GM21825 (cell line): ENCODE data around the gene SUPT5H.
"Not testable (repeated sequence)": the region's sequence is repeated elsewhere in the genome, so short reads cannot be mapped to it uniquely, and the experiment has no call there.

ENCODE experiments used
- ATAC-seq: cut with Tn5 transposase; IDR thresholded peaks from one replicate; pipeline ENCODE4 v1.9.1; 2021; ENCODE audit warnings: mild to moderate bottlenecking, moderate library complexity; ENCODE audit not compliant: unreplicated experiment

Gene SUPT5H

DNA sequence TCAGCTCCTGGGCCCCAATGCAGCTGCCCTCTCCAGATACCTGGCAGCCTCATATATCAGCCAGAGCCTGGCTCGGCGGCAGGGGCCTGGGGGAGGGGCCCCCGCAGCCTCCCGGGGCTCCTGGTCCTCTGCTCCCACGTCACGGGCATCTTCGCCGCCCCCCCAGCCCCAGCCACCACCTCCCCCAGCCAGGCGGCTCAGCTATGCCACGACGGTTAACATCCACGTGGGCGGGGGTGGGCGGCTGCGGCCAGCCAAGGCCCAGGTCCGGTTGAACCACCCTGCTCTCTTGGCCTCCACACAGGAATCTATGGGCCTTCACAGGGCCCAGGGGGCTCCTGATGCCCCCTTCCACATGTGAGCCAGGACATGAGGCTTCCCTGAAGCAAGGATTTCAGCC lies 20.4 kb upstream of the SUPT5H start:
- no peak for ATAC-seq

DNA sequence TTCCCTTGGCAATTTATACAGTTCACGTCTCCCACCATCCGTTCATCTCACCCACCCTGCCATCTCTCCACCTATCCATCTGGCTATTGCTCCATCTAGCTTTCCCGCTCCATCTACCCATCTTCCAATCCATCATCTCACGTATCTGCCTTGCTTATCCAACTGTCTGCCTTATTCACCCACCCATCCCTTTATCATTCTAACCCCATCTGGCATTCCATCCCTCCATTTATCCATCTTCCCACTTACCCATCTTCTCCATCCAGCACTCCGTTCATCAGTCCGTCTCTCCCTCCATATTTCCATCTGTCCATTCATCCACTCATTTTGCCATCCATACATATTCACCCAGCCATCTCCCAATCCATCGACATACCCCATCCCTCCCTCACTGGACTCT lies 19.6 kb upstream of the SUPT5H start:
- no peak for ATAC-seq

DNA sequence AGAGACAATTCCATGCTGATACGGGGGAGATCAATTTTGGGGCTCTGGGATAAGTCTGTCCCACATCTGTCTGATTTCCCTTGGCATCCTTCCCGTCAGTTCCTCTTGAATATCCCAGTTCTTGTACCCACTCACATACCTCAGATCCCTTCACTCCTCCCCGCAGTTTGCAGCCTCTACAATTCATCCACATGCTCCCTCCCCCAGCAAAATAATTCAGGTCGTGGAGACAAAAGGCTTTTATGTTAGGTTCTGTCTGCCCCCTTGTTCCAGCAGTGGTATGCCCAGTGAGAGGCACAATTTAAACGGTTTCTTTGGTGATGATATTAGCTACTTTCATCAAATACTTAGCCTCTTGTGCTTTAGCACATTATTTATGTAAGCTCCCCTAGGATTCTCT lies 19.2 kb upstream of the SUPT5H start:
- no peak for ATAC-seq

DNA sequence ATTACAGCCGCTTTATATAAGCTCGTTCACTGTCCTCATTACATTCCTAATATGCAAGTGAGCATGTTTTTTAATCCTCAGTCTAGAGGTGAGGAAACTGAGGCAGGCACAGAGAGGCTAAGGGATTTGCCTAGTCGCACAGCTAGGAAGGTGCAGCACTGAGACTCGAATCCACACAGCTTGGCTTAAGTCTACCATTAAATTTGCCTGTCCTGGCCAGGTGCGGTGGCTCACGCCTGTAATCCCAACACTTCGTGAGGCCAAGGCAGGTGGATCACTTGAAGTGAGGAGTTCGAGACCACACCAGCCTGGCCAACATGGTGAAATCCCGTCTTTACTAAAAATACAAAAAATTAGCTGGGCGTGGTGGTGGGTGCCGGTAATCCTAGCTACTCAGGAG lies 17.7 kb upstream of the SUPT5H start:
- no peak for ATAC-seq

DNA sequence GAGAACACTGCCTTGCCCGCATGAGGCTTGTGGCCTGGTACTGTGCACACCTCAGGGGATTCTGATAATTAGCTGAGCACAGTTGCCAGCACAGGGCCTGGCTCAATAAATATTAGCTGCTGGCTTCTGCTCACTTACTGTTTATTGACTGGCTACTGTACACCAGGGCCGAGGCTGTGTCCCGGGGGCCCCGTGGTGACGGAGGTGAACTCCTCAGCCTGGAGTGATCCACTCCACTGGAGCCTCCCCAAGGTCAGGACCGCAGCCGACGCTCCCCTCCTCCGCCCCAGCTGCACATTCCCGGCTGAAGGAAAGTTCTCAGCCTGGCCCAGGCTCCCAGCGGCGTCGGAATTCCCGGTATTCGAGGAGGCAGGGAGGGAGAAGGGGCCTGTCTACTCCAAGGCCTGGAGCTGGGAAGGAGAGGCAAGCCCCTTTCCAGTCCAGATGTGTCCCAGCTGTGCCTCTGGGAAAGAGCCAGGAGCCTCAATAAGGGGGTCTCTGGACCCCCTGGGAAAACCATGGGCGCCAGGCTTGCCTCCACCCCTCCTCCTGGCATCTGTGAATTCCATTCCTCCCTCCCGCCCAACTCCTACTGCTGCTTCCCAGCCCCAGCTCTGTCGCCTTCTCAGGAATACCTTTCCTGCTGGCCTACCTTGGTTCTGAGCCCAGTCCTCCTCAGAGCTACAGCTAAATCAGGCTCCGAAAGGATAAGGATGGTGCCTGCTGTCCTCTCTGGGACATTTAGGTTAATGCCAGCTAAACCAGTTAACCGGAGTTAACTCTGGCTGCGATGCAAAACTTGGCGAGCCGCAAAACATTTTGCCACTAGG lies 16.9 kb upstream of the SUPT5H start:
- ATAC-seq, result no peak

DNA sequence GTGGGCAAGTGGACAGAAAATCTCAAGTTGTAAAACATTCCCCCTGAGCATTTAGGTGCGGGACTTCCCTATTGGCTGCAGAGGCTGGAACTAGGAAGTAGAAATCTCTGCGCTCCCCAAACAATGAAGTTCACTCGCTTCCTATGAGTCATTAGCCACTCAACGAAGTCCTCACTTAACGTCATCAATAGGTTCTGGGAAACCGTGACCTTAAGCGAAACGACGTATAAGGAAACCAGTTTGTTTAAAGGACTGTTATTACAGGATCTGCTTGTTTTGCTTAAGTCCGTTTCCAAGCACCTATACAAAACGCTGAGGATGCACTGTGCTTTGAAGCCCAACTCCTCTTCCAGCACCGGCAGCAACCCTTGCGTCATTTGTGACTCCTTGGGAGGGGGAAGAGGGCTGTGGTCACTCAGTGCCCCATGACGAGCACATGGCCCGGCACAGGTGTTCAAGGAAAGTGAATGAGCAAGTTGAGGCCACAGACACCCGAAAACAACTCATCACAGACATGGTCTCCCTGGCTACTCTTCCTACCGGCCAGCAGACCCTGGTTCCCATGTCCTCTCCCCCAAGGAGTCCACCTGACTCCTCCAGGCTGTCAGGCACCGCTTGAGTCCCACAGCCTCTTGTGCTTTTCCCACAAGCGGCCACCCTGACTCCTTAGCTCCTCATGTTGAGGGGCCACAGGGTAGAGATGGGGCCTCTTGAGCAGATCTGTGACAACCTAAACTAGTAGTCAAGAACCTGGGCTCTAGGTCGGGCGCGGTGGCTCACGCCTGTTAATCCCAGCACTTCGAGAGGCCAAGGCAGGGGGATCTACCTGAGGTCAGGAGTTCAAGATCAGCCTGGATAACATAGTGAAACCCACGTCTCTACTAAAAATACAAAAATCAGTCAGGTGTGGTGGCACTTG lies 14.4 kb upstream of the SUPT5H start:
- ATAC-seq, result no peak

DNA sequence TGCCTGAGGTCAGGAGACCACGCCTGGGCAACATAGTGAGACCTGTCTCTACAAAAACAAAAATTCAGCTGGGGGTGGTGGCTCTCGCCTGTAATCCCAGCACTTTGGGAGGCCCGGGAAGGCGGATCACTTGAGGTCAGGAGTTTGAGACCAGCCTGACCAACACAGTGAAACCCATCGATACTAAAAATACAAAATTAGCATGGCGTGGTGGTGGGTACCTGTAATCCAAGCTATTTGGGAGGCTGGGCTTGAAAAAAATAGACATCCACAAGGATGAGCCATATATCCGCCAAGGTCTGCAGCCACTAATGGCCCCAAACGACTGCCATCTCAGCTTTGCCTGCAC lies 12.7 kb upstream of the SUPT5H start:
- ATAC-seq, result no peak

DNA sequence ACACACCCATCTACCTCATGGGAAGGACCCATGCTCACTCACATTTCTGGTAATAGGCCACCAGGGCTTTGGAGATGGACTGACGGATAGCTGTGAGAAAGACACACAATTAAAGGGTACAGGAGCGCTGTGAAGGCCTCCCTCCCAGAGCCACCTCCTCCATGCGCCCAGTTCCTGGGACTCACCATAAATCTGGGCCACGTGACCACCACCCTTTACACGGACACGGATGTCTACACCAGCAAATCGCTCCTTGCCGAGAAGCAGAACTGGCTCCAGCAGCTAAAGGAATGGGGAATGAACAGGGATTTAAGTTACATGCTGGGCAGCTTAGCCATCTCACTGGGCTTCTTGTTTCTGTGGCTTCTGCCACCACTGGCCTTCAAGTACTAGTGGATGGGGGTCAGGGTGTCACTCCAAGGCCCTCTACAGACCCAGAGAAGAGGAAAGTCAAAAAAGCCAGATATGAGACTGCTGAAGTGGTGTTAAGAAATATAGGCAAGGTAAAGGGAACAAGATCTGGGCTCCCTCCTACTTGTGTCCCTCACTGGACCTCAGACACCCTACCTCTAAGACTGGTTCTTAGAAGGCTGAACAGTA lies 11.8 kb upstream of the SUPT5H start:
- ATAC-seq, result no peak

DNA sequence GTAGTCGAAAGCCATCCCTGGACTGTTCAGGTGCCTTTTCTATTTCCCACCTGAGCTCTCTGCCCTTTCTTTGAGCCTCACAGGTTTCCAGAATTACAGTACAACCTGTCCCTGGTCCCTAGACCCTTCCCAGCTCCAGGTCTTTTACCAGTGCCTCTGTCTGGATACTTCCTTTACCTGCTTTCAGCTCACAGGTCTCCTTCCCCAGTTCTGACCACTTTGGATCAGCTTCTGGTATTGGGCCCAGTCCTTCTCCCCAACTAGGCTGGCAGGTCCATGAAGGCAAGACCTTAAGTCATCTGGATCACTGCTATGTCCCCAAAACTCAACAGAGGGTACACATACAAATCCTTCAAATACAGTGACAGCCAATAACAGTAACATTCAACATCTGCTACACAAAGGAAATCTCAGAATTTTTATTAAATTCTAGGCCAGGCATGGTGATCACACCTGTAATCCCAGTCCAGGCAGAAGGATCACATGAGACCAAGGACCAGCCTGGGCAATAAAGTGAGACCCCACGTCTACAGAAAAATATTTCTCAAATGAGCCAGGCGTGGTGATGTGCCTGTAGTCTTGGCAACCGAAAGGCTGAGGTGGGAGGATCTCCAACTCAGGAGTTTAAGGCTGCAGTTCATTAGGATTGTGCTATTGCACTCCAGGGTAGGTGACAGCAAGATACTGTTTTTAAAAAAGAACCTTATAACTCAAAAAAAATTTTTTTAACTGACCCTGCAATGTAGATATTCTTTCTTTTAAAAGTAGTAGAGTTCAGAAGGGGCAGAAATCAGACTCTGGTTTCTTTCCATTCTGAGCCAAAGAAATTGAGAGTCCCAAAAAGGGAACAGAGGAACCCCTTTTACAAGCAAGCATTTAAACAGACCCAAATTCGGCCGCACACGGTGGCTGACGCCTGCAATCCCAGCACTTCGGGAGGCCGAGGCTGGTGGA lies 11.0 kb upstream of the SUPT5H start:
- ATAC-seq, result no peak

DNA sequence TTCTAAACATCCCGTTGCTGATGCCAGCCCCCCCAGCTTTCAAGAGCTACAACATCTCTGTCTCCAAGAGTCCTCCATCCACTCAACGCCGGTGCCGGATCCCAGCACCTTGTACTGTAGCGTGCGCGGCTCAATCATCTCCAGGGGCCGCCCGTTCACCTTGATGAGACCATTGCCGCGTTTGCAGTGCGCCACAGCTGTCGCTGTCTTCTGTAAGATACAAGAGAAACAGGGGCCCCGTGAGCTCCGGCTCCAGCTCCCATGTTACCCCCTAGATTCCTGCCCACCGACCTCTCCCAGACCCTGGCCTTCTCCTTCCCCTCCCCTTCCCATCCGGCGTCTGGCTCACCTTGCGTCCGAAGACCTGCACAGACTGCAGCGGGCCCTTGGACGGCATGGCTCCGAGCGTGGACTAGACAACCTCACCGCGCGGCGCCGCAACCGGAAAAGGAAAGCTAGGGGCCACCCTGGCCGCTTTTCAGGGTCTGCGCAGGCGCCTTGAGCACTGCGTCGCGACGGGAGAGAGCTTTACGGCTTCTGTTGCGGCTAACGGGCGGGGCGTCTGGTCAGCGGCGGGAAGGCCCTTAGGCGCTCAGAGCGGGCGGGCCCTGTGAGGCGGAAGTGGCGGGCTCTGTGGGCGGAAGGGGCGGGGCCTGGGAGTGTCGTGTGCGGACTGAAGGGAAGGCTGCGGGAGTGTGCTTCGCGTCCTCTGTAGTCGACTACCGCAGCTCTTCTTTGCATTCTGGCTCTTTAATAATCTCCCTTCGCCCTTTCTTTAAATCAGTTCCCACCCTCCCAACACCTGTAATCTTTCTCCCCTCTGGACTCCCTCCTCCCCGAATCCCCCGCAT lies 9.7 kb upstream of the SUPT5H start, which contains the start of gene RPS16:
TSS of gene RPS16 (minus strand) at position 451 of the 851 bp plus-strand sequence. CDS start at position 397, 54 bp downstream.
- ATAC-seq, result peak; percentile 67

DNA sequence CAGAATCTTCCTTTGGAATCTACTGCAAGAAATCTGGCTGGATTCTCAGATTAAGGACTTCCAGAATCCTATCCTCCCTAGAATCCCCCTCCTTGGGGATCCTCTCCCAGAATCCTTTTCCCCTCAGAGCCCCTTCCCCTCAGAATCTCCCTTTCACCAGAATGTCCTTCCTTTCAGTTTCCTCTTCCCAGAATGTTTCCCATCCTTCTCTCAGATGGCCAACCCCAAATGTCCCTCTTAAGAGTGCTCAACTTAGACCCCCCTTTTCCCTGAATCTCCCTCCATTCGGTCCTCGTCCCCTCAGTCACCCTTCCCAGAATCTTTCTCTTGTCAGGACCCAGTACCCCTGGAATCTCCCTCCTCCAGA lies 9.0 kb upstream of the SUPT5H start:
- no peak for ATAC-seq

DNA sequence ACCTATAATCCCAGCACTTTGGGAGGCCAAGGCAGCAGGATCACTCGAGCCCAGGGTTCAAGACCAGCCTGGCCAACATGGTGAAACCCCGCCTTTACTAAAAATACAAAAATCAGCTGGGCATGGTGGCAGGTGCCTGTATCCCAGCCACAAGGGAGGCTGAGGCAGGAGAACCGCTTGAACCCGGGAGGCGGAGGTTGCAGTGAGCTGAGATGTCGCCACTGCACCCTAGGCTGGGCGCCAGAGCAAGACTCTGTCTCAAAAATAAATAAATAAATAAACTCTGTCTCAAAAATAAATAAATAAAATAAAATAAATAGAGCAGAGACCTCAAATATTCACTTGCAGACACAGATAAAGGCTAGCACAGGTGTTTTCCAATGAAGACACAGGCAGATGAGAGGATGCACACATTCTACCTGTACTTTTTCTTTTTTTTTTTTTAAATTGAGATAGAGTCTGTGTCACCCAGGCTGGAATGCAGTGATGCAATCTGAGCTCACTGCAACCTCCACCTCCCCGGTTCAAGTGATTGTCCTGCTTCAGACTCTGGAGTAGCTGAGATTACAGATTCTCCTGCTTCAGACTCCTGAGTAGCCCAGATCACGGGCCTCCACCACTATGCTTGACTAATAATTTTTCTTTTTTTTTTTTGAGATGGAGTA lies 7.0 kb upstream of the SUPT5H start:
- ATAC-seq, result no peak

DNA sequence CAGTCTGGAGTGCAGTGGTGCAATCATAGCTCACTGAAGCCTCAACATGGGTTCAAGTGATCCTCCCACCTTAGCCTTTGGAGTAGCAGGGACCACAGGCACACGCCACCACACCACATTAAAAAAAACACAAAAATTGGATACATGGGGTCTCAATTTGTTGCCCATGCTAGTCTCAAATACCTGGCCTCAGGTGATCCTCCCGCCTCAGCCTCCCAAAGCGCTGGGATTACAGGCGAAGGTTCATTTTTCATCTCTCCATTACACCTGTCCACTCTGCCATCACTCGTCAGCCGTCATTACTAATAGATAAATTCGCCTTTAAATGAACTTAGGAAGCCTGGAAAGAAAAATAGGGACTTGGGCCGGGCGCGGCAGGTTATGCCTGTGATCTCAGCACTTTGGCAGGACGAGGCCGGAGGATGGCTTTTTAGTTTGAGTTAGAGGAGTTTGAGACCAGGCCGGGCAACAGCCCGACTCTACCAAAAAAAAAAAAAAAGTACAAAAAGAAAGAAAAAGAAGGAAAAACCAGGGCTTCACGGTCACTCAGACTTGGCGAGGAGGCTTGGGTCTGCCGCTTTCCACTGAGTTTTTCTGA lies 685 bp upstream of the SUPT5H start:
- ATAC-seq, result no peak

DNA sequence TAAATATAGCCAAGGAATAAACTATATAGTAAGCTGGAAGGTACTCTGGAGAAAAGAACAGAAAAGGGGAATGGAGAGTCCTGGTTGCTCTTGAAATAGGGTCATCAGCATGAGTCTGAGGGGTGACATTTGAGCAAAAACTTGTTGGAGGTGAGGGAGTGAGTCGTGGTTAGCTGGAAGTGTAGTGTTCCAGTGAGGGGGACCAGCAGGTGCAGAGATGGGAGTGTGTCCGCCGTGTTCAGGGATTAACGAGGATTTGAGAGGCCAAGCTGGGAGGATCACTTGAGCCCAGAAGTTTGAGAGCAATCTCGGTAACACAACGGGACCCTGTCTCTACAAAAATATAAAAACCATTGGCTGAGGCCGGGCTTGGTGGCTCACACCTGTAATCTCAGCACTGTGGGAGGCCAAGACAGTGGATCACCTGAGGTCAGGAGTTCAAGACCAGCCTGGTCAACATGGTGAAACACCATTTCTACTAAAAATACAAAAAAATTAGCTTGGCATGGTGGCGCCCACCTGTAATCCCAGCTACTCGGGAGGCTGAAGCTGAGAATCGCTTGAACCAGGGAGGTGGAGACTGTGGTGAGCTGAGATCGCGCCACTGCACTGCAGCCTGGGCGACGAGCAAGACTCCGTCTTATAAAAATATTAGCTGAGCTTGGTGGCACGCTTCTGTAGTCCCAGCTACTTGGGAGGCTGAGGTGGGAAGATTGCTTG lies 1.1 kb downstream of the SUPT5H start:
- no peak for ATAC-seq

DNA sequence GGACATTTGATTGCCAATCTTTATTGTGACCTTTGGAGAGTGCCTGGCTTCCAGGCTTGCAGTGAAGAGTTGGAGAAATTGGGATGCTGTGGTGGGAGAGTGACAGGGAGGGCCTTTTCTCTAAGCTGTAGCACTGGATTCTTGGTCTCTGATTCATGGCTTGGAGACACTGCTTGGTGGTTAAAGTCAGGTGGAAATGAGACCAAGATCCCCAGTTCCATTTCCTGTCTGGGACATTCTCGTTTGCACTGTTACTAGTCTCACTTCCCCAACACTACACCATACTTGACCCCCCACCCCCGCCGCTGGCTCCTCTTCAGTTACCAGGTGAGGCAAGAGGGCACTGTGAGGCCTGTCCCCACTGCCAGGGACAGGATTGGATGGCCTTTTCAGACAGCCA lies 2.9 kb downstream of the SUPT5H start:
- ATAC-seq, result no peak

DNA sequence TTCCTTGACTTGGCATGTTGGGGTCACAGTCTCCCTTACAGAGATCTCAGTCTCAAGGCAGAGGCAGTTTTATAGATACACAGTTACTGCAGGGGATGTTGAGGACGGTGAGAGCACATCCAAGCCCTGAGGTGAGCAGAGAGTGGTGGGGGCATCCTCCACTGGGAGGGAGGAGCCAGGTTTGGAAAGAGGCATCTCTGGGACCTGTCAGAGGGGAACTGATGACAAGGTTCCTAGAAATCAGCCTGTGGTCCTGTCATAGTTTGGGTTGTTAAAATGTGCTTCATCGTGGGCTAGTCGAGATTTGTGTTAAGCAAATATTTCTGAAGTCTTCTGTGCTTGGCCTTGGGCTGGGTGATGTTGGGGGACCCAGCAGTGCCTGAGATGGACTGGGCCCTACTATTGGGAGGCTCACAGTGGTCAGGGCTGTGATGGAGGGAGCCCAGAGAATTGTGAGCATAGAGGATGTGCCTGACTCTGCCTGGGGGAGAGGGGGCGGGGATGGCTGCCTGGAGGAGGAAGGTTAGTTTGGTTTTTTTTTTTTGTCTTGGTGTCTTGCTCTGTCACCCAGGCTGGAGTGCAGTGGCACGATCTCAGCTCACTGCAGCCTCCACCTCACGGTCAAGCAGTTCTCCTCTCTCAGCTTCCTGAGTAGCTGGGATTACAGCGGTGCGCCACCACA lies 3.9 kb downstream of the SUPT5H start:
- no peak for ATAC-seq

DNA sequence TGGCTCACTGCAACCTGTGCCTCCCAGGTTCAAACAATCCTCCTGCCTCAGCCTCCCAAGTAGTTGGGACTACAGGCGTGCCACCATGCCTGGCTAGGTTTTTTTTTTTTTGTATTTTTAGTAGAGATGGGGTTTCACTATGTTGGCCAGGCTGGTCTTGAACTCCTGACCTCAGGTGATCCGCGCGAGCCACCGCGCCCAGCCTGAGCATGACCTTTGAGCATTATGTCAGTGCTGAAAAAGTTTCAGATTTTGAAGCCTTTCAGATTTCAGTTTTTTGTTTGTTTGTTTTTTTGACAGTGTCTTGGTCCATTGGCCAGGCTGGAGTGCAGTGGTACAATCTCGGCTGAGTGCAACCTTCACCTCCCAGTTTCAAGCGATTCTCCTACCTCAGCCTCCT lies 5.9 kb downstream of the SUPT5H start:
- not testable (repeated sequence) for ATAC-seq
